ENCODE data around the gene C17orf107. TPM values are rescaled to one million over a fixed set of nuclear protein-coding genes. Genes with fewer than 3 reads are reported as not detected.
"Not testable (repeated sequence)": the region's sequence is repeated elsewhere in the genome, so short reads cannot be mapped to it uniquely, and the experiment has no call there.

Gene C17orf107
- 1 to 10 TPM in 2 of 3 donors, under 1 TPM in 1; 0.22 to 1.7 (median 1.3) TPM for polyA plus RNA-seq

- peaks cover 38 to 45% of the 10 kb centered on the region in 2 donors for H3K4me1 Mint-ChIP-seq
- H3K36me3 Mint-ChIP-seq: peaks cover 0 to 7% (median 5%) of the 10 kb centered on the region in 3 donors
- peak within 1 kb of the TSS; percentile 87 to 92 (median 90) for H3K4me3 Mint-ChIP-seq
- no peaks in the 10 kb centered on the region for H3K9me3 Mint-ChIP-seq
- peaks cover 21 to 35% (median 22%) of the 10 kb centered on the region in 3 donors for H3K27me3 Mint-ChIP-seq (ENCODE audit: low read depth in 3 of 3)
- H3K27ac Mint-ChIP-seq: peak within 1 kb of the TSS; percentile 83 to 100 (median 97)
- DNase-seq: peak; percentile 93 to 94 (median 93)
Measured at GRCh38 chr17:4899341-4900230, at the start of gene C17orf107. Gene C17orf107 (plus strand): TSS chr17:4899536. CDS start chr17:4899763, 227 bp downstream.

GRCh38 chr17:4850246-4850645, 49.1 kb upstream of the C17orf107 start:
- H3K4me1 Mint-ChIP-seq: peaks cover 35 to 53% of the 10 kb centered on the region in 2 donors

GRCh38 chr17:4851084-4851483, 48.3 kb upstream of the C17orf107 start:
- Mint-ChIP-seq H3K4me1 (peaks cover 35 to 49% of the 10 kb centered on the region in 2 donors), H3K9me3 (peaks cover 0 to 7% (median 5%) of the 10 kb centered on the region in 6 donors), H3K4me3 (peak overlapping the region in 1 of 5 donors; percentile 27), H3K27me3 (ENCODE audit: low read depth in 3 of 3) (peaks cover 18 to 35% (median 33%) of the 10 kb centered on the region in 3 donors), H3K36me3 (peaks cover 0 to 9% (median 4%) of the 10 kb centered on the region in 3 donors), H3K27ac (peak overlapping the region in 2 of 6 donors; percentile 26 to 72)
- DNase-seq: no peak

More at GRCh38 chr17:4850246-4850645, 49.1 kb upstream of the C17orf107 start:
- Mint-ChIP-seq H3K27ac (no peak overlapping the region), H3K9me3 (peaks cover 0 to 7% (median 5%) of the 10 kb centered on the region in 6 donors), H3K4me3 (no peak overlapping the region), H3K36me3 (peaks cover 0 to 8% (median 7%) of the 10 kb centered on the region in 3 donors), H3K27me3 (ENCODE audit: low read depth in 3 of 3) (peaks cover 18 to 35% (median 33%) of the 10 kb centered on the region in 3 donors)
- no peak for DNase-seq

- H3K9me3 Mint-ChIP-seq: peaks cover 0 to 7% (median 5%) of the 10 kb centered on the region in 6 donors
- peaks cover 4 to 23% (median 10%) of the 10 kb centered on the region in 3 donors for H3K36me3 Mint-ChIP-seq
- DNase-seq: peak; percentile 32 to 53 (median 44)
- H3K27ac Mint-ChIP-seq: peak overlapping the region in 5 of 6 donors; percentile 31 to 92 (median 89)
- peaks cover 31 to 49% of the 10 kb centered on the region in 2 donors for H3K4me1 Mint-ChIP-seq
- peaks cover 18 to 35% (median 35%) of the 10 kb centered on the region in 3 donors for H3K27me3 Mint-ChIP-seq (ENCODE audit: low read depth in 3 of 3)
- H3K4me3 Mint-ChIP-seq: peak overlapping the region in 3 of 5 donors; percentile 5 to 71 (median 29)
Measured at GRCh38 chr17:4852567-4853207, 46.6 kb upstream of the C17orf107 start.

- peak; percentile 27 to 36 (median 32) for DNase-seq
- H3K27ac Mint-ChIP-seq: peak overlapping the region in 3 of 6 donors; percentile 48 to 90 (median 72)
- H3K27me3 Mint-ChIP-seq (ENCODE audit: low read depth in 3 of 3): peaks cover 18 to 35% (median 35%) of the 10 kb centered on the region in 3 donors
- H3K9me3 Mint-ChIP-seq: peaks cover 0 to 7% (median 5%) of the 10 kb centered on the region in 6 donors
- peak overlapping the region in 2 of 5 donors; percentile 4 to 6 for H3K4me3 Mint-ChIP-seq
- H3K36me3 Mint-ChIP-seq: peaks cover 4 to 22% (median 10%) of the 10 kb centered on the region in 3 donors
- peaks cover 32 to 49% of the 10 kb centered on the region in 2 donors for H3K4me1 Mint-ChIP-seq
Measured at GRCh38 chr17:4853208-4853671, 46.1 kb upstream of the C17orf107 start.

GRCh38 chr17:4854111-4854681, 45.1 kb upstream of the C17orf107 start:
- H3K4me3 Mint-ChIP-seq: peak overlapping the region in 1 of 5 donors; percentile 46
- DNase-seq: no peak
- peaks cover 18 to 35% (median 34%) of the 10 kb centered on the region in 3 donors for H3K27me3 Mint-ChIP-seq (ENCODE audit: low read depth in 3 of 3)
- H3K9me3 Mint-ChIP-seq: peaks cover 0 to 7% (median 5%) of the 10 kb centered on the region in 6 donors
- peaks cover 4 to 22% (median 10%) of the 10 kb centered on the region in 3 donors for H3K36me3 Mint-ChIP-seq
- peak overlapping the region in 3 of 6 donors; percentile 20 to 57 (median 23) for H3K27ac Mint-ChIP-seq
- H3K4me1 Mint-ChIP-seq: peaks cover 33 to 49% of the 10 kb centered on the region in 2 donors

GRCh38 chr17:4856271-4856936, 42.9 kb upstream of the C17orf107 start:
- Mint-ChIP-seq H3K9me3 (peaks cover 0 to 7% (median 5%) of the 10 kb centered on the region in 6 donors), H3K36me3 (peaks cover 4 to 18% (median 7%) of the 10 kb centered on the region in 3 donors), H3K27me3 (ENCODE audit: low read depth in 3 of 3) (peaks cover 18 to 30% (median 26%) of the 10 kb centered on the region in 3 donors), H3K4me1 (peaks cover 25 to 33% of the 10 kb centered on the region in 2 donors), H3K27ac (no peak overlapping the region), H3K4me3 (no peak overlapping the region)
- no peak for DNase-seq

- H3K4me3 Mint-ChIP-seq: no peak overlapping the region
- H3K27ac Mint-ChIP-seq: no peak overlapping the region
- DNase-seq: no peak
- H3K27me3 Mint-ChIP-seq (ENCODE audit: low read depth in 3 of 3): peaks cover 18 to 25% (median 24%) of the 10 kb centered on the region in 3 donors
- peaks cover 4 to 18% (median 7%) of the 10 kb centered on the region in 3 donors for H3K36me3 Mint-ChIP-seq
- H3K4me1 Mint-ChIP-seq: peaks cover 23 to 30% of the 10 kb centered on the region in 2 donors
- peaks cover 0 to 6% (median 4%) of the 10 kb centered on the region in 6 donors for H3K9me3 Mint-ChIP-seq
Measured at GRCh38 chr17:4856937-4857314, 42.4 kb upstream of the C17orf107 start.

- H3K4me1 Mint-ChIP-seq: peaks cover 18 to 25% of the 10 kb centered on the region in 2 donors
- H3K27ac Mint-ChIP-seq, DNase-seq: not testable (repeated sequence)
Measured at GRCh38 chr17:4857347-4857746, 42.0 kb upstream of the C17orf107 start.

GRCh38 chr17:4858068-4858881, 41.1 kb upstream of the C17orf107 start:
- no peak overlapping the region for H3K27ac Mint-ChIP-seq
- no peak overlapping the region for H3K4me3 Mint-ChIP-seq
- H3K36me3 Mint-ChIP-seq: peaks cover 4 to 18% (median 7%) of the 10 kb centered on the region in 3 donors
- H3K9me3 Mint-ChIP-seq: no peaks in the 10 kb centered on the region
- peaks cover 16 to 23% of the 10 kb centered on the region in 2 donors for H3K4me1 Mint-ChIP-seq
- no peak for DNase-seq
- peaks cover 9 to 14% (median 12%) of the 10 kb centered on the region in 3 donors for H3K27me3 Mint-ChIP-seq (ENCODE audit: low read depth in 3 of 3)

More at GRCh38 chr17:4857347-4857746, 42.0 kb upstream of the C17orf107 start:
- Mint-ChIP-seq H3K36me3 (peaks cover 4 to 18% (median 7%) of the 10 kb centered on the region in 3 donors), H3K27me3 (ENCODE audit: low read depth in 3 of 3) (peaks cover 14 to 21% (median 20%) of the 10 kb centered on the region in 3 donors)
- not testable (repeated sequence) for H3K4me3 Mint-ChIP-seq, H3K9me3 Mint-ChIP-seq

GRCh38 chr17:4858882-4859260, 40.5 kb upstream of the C17orf107 start:
- no peaks in the 10 kb centered on the region for H3K9me3 Mint-ChIP-seq
- H3K4me1 Mint-ChIP-seq: peaks cover 13 to 18% of the 10 kb centered on the region in 2 donors
- H3K27ac Mint-ChIP-seq: no peak overlapping the region
- peaks cover 4 to 9% (median 9%) of the 10 kb centered on the region in 3 donors for H3K27me3 Mint-ChIP-seq (ENCODE audit: low read depth in 3 of 3)
- no peak overlapping the region for H3K4me3 Mint-ChIP-seq
- H3K36me3 Mint-ChIP-seq: peaks cover 4 to 18% (median 7%) of the 10 kb centered on the region in 3 donors
- no peak for DNase-seq
